PC-3 (cell line): Measurements from ENCODE around the gene CACNA1C. TPM values are rescaled to one million over a fixed set of nuclear protein-coding genes. Genes with fewer than 3 reads are reported as not detected.

Source experiments
- ATAC-seq: fragments of 200-7000 bp; cut with Tn5 transposase; 2 replicates; pipeline ENCODE4 v1.9.1; 2020; ENCODE audit warnings: mild to moderate bottlenecking, moderate library complexity
- BruUV-seq: library from RNA; stranded (reverse); fragments of 400-500 nt; replicated peaks from 2 replicates; lab custom pipeline; 2021; lab: Mats Ljungman, UMichigan
- CTCF ChIA-PET: fragments of 300-600 bp; sonication (Branson Sonifier 250); formaldehyde crosslinking; loops from one replicate; lab custom pipeline; 2022; ENCODE audit warnings: antibody characterized with exemption; lab: Charles Lee
- POLR2A ChIA-PET: fragments of 300-600 bp; sonication (Branson Sonifier 250); formaldehyde crosslinking; loops from one replicate; lab custom pipeline; 2022; ENCODE audit warnings: antibody characterized with exemption; ENCODE audit not compliant: unreplicated experiment; lab: Charles Lee
- DNase-seq: peaks from one replicate; pipeline ENCODE4 v3.0.0-alpha.2; 2015
- H2AFZ ChIP-seq: fragments of 300-600 bp; sonication (generic); 2 replicates; pipeline ENCODE4 v1.6.0; 2016; ENCODE audit warnings: antibody characterized with exemption, low read length
- H3F3A ChIP-seq: fragments of 300-600 bp; sonication (generic); one replicate; pipeline ENCODE4 v1.6.0; 2017; ENCODE audit warnings: antibody characterized with exemption, low read length, control low read depth, mild to moderate bottlenecking; ENCODE audit not compliant: unreplicated experiment
- H3K27ac ChIP-seq: fragments of 300-600 bp; sonication (generic); 2 replicates; pipeline ENCODE4 v1.5.1; 2016; ENCODE audit warnings: mild to moderate bottlenecking, low read length
- H3K27me3 ChIP-seq: fragments of 300-600 bp; sonication (generic); 2 replicates; pipeline ENCODE4 v1.6.1; 2016; ENCODE audit warnings: low read length, mixed read lengths
- H3K36me3 ChIP-seq: fragments of 300-600 bp; sonication (generic); 2 replicates; pipeline ENCODE4 v1.6.1; 2016; ENCODE audit warnings: low read depth, mixed run types, low read length, mixed read lengths
- H3K4me1 ChIP-seq: fragments of 300-600 bp; sonication (generic); 2 replicates; pipeline ENCODE4 v1.5.1; 2016; ENCODE audit warnings: low read length; ENCODE audit not compliant: insufficient read depth
- H3K4me2 ChIP-seq: fragments of 300-600 bp; sonication (generic); 2 replicates; pipeline ENCODE4 v1.6.0; 2016; ENCODE audit warnings: low read length
- H3K4me3 ChIP-seq: fragments of 300-600 bp; sonication (generic); 2 replicates; pipeline ENCODE4 v1.5.1; 2016; ENCODE audit warnings: mild to moderate bottlenecking, low read length, mixed read lengths
- H3K79me2 ChIP-seq: fragments of 300-600 bp; sonication (generic); 2 replicates; pipeline ENCODE4 v1.6.1; 2017; ENCODE audit warnings: low read length, mixed read lengths
- H3K9ac ChIP-seq: fragments of 300-600 bp; sonication (generic); 2 replicates; pipeline ENCODE4 v1.6.0; 2016; ENCODE audit warnings: mild to moderate bottlenecking, low read length
- H3K9me2 ChIP-seq: fragments of 300-600 bp; sonication (generic); replicated peaks from 2 replicates; pipeline ENCODE4 v1.6.1; 2016; ENCODE audit warnings: mixed run types, low read length, mixed read lengths
- H3K9me3 ChIP-seq: fragments of 300-600 bp; sonication (generic); 2 replicates; pipeline ENCODE4 v1.6.1; 2016; ENCODE audit warnings: low read length, mixed read lengths
- H4K20me1 ChIP-seq: fragments of 300-600 bp; sonication (generic); 2 replicates; pipeline ENCODE4 v1.6.1; 2016; ENCODE audit warnings: low read length, mixed read lengths
- EZH2 ChIP-seq: fragments of 300-600 bp; sonication (generic); IDR thresholded peaks from one replicate; pipeline ENCODE4 v1.6.1; 2017; ENCODE audit warnings: antibody characterized with exemption, mild to moderate bottlenecking, low read length; ENCODE audit not compliant: unreplicated experiment
- EZH2phosphoT487 ChIP-seq: fragments of 300-600 bp; sonication (generic); IDR thresholded peaks from 2 replicates; pipeline ENCODE4 v1.6.1; 2018; ENCODE audit warnings: mild to moderate bottlenecking, antibody characterized with exemption, low read length, borderline replicate concordance
- intact Hi-C: fragments of 100-400 bp; cut with micrococcal nuclease; formaldehyde crosslinking; loops from 2 replicates; pipeline ENCODE4 v1.9.0; 2023
- total RNA-seq: library from RNA; depleted of rRNA; stranded (reverse); fragments of >200 nt; gene quantifications from 2 replicates; pipeline ENCODE4 v1.2.3, GENCODE V29; 2014
- TF ChIP-seq, protein P1 (sequence below): fragments of 300-600 bp; sonication (generic); conservative IDR thresholded peaks from 2 replicates; pipeline ENCODE4 v1.5.1; 2017; ENCODE audit warnings: antibody characterized with exemption, low read depth, mild to moderate bottlenecking, low read length

The CACNA1C gene
- total RNA-seq, 1 experiment from 2014 or later = not detected

DNA sequence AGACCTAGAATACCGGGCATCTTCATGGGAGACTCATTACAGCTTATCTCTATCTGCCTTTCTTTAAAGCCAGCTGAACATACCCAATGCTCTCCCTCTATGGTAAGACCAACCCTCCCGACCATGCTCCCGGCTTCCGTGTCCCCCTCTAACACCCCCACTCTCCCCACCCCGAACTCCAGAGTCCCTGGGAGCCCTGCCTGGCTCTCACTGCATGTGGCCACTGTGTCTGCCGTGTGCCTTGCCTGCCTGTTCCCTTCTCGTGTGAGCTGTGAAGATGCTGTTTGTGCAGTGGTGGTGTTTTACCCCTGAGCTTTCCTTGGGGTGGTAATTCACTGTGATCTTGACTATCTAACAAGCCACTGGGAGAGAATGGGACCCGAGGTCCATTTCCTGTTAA lies 595.6 kb downstream of the CACNA1C start:
- Histone ChIP-seq H3K4me2 (no peak overlapping the region), H3K4me3 (no peak overlapping the region), H3K9me2 (no peaks in the 10 kb centered on the region), H3K9me3 (no peaks in the 10 kb centered on the region), H2AFZ (no peak overlapping the region), H3K27me3 (peaks cover 79% of the 10 kb centered on the region), H3K4me1 (no peaks in the 10 kb centered on the region), H4K20me1 (no peaks in the 10 kb centered on the region), H3K27ac (no peak overlapping the region), H3K79me2 (no peaks in the 10 kb centered on the region), H3F3A (no peaks in the 10 kb centered on the region), H3K36me3 (no peaks in the 10 kb centered on the region), H3K9ac (no peak overlapping the region)
- CTCF ChIA-PET = no interaction called here
- DNase-seq (no peak), ATAC-seq (no peak)
- POLR2A ChIA-PET = no interaction called here
- no TSS peak for BruUV-seq
- TF ChIP-seq EZH2 = no peak
- TF ChIP-seq, protein P1, sequence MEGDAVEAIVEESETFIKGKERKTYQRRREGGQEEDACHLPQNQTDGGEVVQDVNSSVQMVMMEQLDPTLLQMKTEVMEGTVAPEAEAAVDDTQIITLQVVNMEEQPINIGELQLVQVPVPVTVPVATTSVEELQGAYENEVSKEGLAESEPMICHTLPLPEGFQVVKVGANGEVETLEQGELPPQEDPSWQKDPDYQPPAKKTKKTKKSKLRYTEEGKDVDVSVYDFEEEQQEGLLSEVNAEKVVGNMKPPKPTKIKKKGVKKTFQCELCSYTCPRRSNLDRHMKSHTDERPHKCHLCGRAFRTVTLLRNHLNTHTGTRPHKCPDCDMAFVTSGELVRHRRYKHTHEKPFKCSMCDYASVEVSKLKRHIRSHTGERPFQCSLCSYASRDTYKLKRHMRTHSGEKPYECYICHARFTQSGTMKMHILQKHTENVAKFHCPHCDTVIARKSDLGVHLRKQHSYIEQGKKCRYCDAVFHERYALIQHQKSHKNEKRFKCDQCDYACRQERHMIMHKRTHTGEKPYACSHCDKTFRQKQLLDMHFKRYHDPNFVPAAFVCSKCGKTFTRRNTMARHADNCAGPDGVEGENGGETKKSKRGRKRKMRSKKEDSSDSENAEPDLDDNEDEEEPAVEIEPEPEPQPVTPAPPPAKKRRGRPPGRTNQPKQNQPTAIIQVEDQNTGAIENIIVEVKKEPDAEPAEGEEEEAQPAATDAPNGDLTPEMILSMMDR = no peak
- no peak for TF ChIP-seq EZH2phosphoT487
- intact Hi-C loops = no loop called here

DNA sequence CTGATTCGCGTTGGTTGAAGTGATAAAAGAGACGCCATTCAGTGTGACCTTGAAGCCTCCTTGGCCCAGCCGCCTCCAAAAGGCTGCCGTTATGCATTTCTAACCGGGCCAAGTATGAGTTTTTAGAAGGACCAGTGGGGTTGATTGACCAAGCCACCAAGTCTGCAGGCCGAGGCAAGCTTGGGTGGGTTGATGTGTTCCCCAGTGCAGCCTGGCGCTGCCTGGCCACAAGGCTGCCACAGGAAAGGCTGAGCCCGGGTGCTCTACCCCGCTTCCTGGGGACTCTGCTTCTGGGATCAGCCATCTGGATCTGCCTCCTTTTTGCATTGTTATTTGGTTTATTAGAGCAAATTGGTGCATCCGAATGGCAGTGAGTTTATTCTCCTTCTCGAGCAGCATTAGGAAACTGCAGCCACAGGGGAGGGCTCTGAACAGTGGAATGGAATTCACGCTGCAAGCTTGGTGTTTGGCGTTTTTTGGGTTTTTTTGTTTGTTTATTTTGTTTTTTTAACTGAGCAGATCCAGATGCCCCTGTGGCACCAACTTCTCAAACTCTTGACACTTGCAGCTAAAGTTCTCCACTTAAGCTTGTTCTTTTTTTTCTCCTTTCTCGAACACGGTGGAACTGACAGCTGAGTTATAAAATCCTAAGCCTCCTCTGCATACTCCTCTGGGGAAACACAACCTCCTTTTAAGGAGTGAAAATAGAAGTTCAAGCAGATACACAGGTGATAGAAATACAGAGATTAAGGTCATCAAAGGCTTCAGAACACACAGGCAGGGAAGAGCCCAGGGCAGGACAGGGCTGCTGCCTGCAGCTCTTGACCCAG lies 596.6 kb downstream of the CACNA1C start:
- POLR2A ChIA-PET = no interaction called here
- CTCF ChIA-PET = no interaction called here
- H3K27ac ChIP-seq = no peak overlapping the region
- ATAC-seq (no peak), DNase-seq (no peak)
- no peaks in the 10 kb centered on the region for H3K4me1 ChIP-seq
- no peaks in the 10 kb centered on the region for H3K79me2 ChIP-seq
- H2AFZ ChIP-seq = no peak overlapping the region
- no peaks in the 10 kb centered on the region for H3K9me3 ChIP-seq
- intact Hi-C loops = no loop called here
- no peaks in the 10 kb centered on the region for H3K9me2 ChIP-seq
- no peak for TF ChIP-seq EZH2phosphoT487
- TF ChIP-seq EZH2 = no peak
- TF ChIP-seq, protein P1 = no peak
- no peaks in the 10 kb centered on the region for H3F3A ChIP-seq
- no peak overlapping the region for H3K4me2 ChIP-seq
- H3K36me3 ChIP-seq = no peaks in the 10 kb centered on the region
- no peak overlapping the region for H3K4me3 ChIP-seq
- no peak overlapping the region for H3K9ac ChIP-seq
- H4K20me1 ChIP-seq = no peaks in the 10 kb centered on the region
- H3K27me3 ChIP-seq = peaks cover 69% of the 10 kb centered on the region
- BruUV-seq = no TSS peak

DNA sequence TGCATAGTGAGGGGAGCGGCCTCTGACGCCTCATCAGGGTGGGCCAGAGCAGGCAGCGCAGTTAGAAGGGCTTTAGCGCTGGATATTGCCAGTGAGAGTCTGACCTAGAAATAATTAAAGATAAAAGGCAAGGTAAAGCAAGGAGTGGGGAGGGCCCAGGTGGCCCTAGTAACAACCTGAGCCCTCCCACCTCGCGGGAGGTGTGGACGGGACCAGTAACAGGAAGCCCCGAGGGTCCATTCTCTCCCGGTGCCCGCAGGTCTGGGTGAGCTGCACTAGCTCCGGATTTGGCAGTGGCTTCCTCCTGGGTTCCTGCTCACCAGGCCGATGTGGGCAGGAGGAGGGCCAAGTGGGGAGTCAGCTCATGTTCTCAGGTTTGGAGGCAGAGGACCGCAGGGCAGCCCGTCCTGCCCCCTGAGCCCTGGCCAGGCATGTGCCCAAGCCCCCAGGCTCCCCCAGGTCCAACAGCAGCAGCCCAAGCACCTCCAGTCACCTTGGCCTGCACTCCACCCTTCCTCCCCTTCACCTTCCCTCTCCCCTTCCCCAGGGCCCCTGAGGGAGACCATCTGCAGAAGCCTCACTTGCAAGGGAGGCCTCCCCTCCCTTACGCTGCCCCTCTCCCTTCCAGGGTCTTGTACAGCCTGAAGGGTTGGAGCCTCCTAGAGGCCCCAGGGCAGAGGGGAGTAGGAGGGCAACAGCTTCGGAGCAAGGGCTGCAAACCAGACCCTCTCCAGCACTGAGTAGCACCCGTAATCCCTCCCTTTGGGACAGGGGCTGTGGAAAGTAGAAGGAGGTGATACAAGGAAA lies 597.7 kb downstream of the CACNA1C start:
- Histone ChIP-seq H2AFZ (no peak overlapping the region), H4K20me1 (no peaks in the 10 kb centered on the region), H3K4me3 (no peak overlapping the region), H3K9me2 (no peaks in the 10 kb centered on the region), H3K9me3 (no peaks in the 10 kb centered on the region), H3K4me1 (no peaks in the 10 kb centered on the region), H3K79me2 (no peaks in the 10 kb centered on the region), H3K9ac (no peak overlapping the region), H3K27me3 (peaks cover 59% of the 10 kb centered on the region), H3K27ac (no peak overlapping the region), H3K4me2 (no peak overlapping the region), H3K36me3 (no peaks in the 10 kb centered on the region), H3F3A (no peaks in the 10 kb centered on the region)
- intact Hi-C loops = no loop called here
- DNase-seq = no peak
- POLR2A ChIA-PET = no interaction called here
- TF ChIP-seq, protein P1 = no peak
- TF ChIP-seq EZH2phosphoT487 (no peak), EZH2 (no peak)
- ATAC-seq = no peak
- BruUV-seq = no TSS peak
- CTCF ChIA-PET = no interaction called here
